Measurements from ENCODE around the gene HAUS3. TPM values are rescaled to one million over a fixed set of nuclear protein-coding genes. Genes with fewer than 3 reads are reported as not detected.
"Not testable (repeated sequence)": the region's sequence is repeated elsewhere in the genome, so short reads cannot be mapped to it uniquely, and the experiment has no call there.

The HAUS3 gene
- total RNA-seq, 1 donor from 2014 or later, result 9.2 TPM

DNA sequence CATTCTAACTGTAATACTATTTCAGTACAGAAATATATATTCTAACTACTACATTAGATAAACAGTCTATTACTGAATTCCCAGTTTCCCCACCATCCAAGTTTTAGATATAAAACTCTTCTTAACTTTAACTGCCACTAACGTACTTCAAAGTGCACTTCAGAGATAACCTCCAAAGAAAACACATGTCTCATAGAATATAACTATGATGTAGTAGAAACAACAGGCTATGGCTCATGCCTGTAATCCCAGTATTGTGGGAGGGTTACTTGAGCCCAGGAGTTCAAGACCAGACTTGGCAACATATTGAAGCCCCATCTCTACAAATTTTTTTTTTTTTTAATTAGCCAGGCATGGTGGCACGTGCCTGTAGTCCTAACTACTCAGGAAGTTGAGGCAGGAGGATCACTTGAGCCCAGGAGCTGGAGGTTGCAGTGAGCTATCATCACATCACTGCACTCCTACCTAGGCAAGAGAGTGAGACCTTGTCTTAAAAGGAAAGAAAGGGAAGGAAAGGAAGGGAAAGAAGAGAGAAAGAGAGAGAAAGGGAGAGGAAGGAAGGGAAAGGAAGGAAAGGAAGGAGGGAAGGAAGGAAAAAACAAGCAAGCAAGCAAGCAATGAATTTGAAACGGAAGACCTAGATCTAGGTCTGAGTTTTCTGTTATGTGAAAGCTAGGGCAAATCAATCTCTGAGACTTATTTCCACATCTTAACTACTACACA lies 4.8 kb downstream of the HAUS3 start:
- Histone ChIP-seq H3K4me3 (ENCODE audit: low read depth, low read length) (no peak overlapping the region), H3K27me3 (ENCODE audit: control insufficient read depth, insufficient read depth, low read length) (no peaks in the 10 kb centered on the region), H3K36me3 (ENCODE audit: control insufficient read depth, insufficient read depth, low read length) (peaks cover 4% of the 10 kb centered on the region)
- FAIRE-seq (no peak), DNase-seq (ENCODE audit: low read depth) (no peak)
- TF ChIP-seq, protein P1, sequence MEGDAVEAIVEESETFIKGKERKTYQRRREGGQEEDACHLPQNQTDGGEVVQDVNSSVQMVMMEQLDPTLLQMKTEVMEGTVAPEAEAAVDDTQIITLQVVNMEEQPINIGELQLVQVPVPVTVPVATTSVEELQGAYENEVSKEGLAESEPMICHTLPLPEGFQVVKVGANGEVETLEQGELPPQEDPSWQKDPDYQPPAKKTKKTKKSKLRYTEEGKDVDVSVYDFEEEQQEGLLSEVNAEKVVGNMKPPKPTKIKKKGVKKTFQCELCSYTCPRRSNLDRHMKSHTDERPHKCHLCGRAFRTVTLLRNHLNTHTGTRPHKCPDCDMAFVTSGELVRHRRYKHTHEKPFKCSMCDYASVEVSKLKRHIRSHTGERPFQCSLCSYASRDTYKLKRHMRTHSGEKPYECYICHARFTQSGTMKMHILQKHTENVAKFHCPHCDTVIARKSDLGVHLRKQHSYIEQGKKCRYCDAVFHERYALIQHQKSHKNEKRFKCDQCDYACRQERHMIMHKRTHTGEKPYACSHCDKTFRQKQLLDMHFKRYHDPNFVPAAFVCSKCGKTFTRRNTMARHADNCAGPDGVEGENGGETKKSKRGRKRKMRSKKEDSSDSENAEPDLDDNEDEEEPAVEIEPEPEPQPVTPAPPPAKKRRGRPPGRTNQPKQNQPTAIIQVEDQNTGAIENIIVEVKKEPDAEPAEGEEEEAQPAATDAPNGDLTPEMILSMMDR (IDR thresholded peaks at IDR 0.05; ENCODE audit: insufficient read depth, low read length, severe bottlenecking), result no peak

DNA sequence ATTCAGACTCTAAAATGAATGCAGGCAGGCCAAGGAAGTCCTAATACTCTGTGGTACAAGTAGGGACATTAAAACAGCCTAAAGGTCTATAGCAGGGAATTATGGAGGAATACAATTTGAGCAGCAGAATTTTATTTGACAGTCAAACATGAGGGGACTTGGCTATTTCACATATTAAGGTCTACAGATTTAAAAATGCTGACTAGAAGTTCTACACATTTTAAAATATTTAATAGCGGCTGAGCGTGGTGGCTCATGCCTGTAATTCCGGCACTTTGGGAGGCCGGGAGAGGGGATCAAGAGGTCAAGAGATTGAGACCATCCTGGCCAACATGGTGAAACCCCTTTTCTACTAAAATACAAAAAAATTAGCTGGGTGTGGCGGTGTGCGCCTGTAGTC lies 10.8 kb downstream of the HAUS3 start:
- DNase-seq (ENCODE audit: low read depth) (no peak), FAIRE-seq (no peak)
- TF ChIP-seq, protein P1 (IDR thresholded peaks at IDR 0.05; ENCODE audit: insufficient read depth, low read length, severe bottlenecking), result no peak
- Histone ChIP-seq H3K4me3 (ENCODE audit: low read depth, low read length) (no peak overlapping the region), H3K27me3 (ENCODE audit: control insufficient read depth, insufficient read depth, low read length) (no peaks in the 10 kb centered on the region), H3K36me3 (ENCODE audit: control insufficient read depth, insufficient read depth, low read length) (peaks cover 2% of the 10 kb centered on the region)

DNA sequence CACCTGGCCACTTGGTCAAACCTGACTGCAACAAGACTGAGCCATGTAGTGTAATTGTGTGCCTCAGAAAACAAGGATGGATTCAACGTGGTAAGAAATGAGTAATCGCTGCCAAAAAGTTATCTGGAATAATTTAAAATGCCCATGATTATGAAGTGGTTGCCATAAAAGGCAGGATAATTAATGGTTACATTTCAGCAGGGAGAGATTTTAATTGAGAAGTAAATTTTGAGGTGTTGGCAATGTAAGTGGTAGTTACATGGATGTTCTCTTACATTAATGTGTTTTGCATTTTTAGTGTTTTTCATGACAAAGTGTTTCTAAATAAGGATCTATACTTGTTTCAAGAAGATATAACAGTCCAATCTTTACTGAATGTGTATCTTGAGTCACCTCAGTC lies 15.7 kb downstream of the HAUS3 start:
- DNase-seq (ENCODE audit: low read depth) (no peak), FAIRE-seq (no peak)
- Histone ChIP-seq H3K36me3 (ENCODE audit: control insufficient read depth, insufficient read depth, low read length) (peaks cover 2% of the 10 kb centered on the region), H3K4me3 (ENCODE audit: low read depth, low read length) (no peak overlapping the region), H3K27me3 (ENCODE audit: control insufficient read depth, insufficient read depth, low read length) (no peaks in the 10 kb centered on the region)
- TF ChIP-seq, protein P1 (IDR thresholded peaks at IDR 0.05; ENCODE audit: insufficient read depth, low read length, severe bottlenecking), result no peak

DNA sequence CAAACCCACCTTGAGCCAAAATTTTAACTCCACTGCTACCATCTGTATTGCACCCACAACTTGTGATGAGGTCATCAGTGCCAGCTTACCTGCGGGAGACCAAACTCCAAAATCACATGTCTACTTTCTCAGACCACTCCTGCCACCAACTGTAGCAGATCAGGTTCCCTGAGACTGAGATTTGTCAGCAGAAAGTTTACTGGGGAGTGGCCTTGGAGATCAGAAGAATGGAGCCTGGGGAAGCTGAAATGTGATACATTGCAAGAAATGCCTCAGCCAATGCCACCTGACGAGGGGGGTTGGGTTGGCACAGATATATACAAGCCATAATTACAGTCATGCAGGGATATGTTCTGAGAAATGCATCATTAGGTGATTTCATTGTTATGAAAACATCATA lies 19.1 kb downstream of the HAUS3 start:
- DNase-seq (ENCODE audit: low read depth), result peak; percentile 37
- Histone ChIP-seq H3K4me3 (ENCODE audit: low read depth, low read length) (no peak overlapping the region), H3K36me3 (ENCODE audit: control insufficient read depth, insufficient read depth, low read length) (peaks cover 2% of the 10 kb centered on the region), H3K27me3 (ENCODE audit: control insufficient read depth, insufficient read depth, low read length) (no peaks in the 10 kb centered on the region)
- TF ChIP-seq, protein P1 (IDR thresholded peaks at IDR 0.05; ENCODE audit: insufficient read depth, low read length, severe bottlenecking), result no peak
- FAIRE-seq, result no peak

DNA sequence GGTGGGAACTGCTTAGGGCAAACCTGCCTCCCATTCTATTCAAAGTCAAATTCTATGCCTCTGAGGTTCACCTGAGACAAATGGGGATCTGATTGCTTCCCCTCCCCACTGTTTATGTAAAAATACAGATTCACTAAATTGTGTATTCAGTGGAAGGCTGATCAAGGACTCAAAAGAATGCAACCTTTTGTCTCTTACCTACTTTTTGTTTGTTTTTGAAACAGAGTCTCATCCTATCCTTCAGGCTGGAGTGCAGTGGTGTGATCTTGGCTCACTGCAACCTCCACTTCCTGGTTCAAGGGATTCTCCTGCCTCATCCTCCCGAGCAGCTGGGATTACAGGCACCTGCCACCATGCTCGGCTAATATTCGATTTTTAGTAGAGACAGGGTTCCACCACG lies 20.5 kb downstream of the HAUS3 start:
- H3K4me3 ChIP-seq (ENCODE audit: low read depth, low read length); FAIRE-seq; DNase-seq (ENCODE audit: low read depth); H3K27me3 ChIP-seq (ENCODE audit: control insufficient read depth, insufficient read depth, low read length); H3K36me3 ChIP-seq (ENCODE audit: control insufficient read depth, insufficient read depth, low read length): not testable (repeated sequence)

DNA sequence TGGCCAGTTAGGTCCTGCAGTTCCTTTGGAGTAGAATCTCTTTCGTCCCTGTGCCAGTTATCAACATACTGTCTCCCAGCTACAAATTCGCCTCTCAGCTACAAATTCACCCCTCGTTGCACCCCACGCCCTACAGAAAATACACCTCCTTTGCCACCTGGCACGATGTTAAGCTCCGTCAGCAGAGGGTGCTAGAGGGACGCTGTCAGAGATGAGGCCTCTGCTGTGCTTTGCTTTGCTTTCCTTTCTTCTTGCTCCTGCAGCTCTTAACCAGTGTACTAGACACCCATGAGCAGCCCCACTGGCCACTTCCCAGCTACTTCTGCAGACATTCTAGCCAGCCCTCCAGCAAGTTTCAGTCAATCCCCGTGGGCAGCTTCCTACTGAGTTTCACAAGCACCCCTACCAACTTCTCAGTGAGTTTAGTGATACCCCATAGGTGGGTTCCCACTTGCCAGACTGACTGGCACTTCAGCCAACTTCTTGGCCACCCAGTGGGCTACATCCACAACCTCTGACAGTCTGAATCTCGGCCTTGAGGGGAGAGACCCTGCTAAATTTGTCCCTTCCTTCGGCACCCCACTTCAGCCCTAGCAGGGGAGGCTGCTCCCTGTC lies 21.8 kb downstream of the HAUS3 start:
- peak; percentile 50 for FAIRE-seq
- Histone ChIP-seq H3K27me3 (ENCODE audit: control insufficient read depth, insufficient read depth, low read length) (no peaks in the 10 kb centered on the region), H3K36me3 (ENCODE audit: control insufficient read depth, insufficient read depth, low read length) (no peaks in the 10 kb centered on the region), H3K4me3 (ENCODE audit: low read depth, low read length) (no peak overlapping the region)
- DNase-seq (ENCODE audit: low read depth), result peak; percentile 54
- TF ChIP-seq, protein P1 (IDR thresholded peaks at IDR 0.05; ENCODE audit: insufficient read depth, low read length, severe bottlenecking), result peak; percentile 92

All from bronchial epithelial cell (primary cell).